Measurements from ENCODE around the gene ALK.

GRCh38 chr2:29610569-29610968 is 310.8 kb downstream of the ALK start:
- TF ChIP-seq CTCF (IDR thresholded peaks at IDR 0.05) (no peak), POLR2AphosphoS5 (IDR thresholded peaks at IDR 0.05) (no peak), POLR2A (IDR thresholded peaks at IDR 0.05; ENCODE audit: low read depth) (no peak), EP300 (IDR thresholded peaks at IDR 0.05) (no peak)

All from esophagus muscularis mucosa (tissue), 4 donors.